Muscle layer of duodenum (tissue), 2 donors: ENCODE results near the gene FAM229B.
"Not testable (repeated sequence)": the region's sequence is repeated elsewhere in the genome, so short reads cannot be mapped to it uniquely, and the experiment has no call there.

Source experiments
- H3K27ac ChIP-seq: one replicate; pipeline ENCODE4 v1.7.0; 2013; ENCODE audit warnings: mild to moderate bottlenecking, low read length
- H3K27me3 ChIP-seq: one replicate; pipeline ENCODE4 v1.7.0; 2013; ENCODE audit warnings: low read depth, mild to moderate bottlenecking, control low read depth, low read length
- H3K36me3 ChIP-seq, 2 donors: one replicate each; pipeline ENCODE4 v1.7.0; 2013; ENCODE audit warnings: low read length in 2 of 2, control low read depth in 1 of 2, mild to moderate bottlenecking in 1 of 2; ENCODE audit not compliant: insufficient read depth in 2 of 2, control insufficient read depth in 1 of 2
- H3K4me1 ChIP-seq, 2 donors: one replicate each; pipeline ENCODE4 v1.7.0; 2013; ENCODE audit warnings: low read length in 2 of 2, mild to moderate bottlenecking in 2 of 2, control low read depth in 1 of 2, moderate library complexity in 1 of 2; ENCODE audit not compliant: insufficient read depth in 2 of 2, control insufficient read depth in 1 of 2
- H3K4me3 ChIP-seq, 2 donors: one replicate each; pipeline ENCODE4 v1.7.0; 2013; ENCODE audit warnings: low read length in 2 of 2, low read depth in 1 of 2, mild to moderate bottlenecking in 1 of 2
- H3K9me3 ChIP-seq, 2 donors: one replicate each; pipeline ENCODE4 v1.7.0; 2013; ENCODE audit warnings: low read length in 2 of 2, control low read depth in 1 of 2, mild to moderate bottlenecking in 1 of 2; ENCODE audit not compliant: control insufficient read depth in 1 of 2
- donor health status: healthy.

The FAM229B gene

DNA sequence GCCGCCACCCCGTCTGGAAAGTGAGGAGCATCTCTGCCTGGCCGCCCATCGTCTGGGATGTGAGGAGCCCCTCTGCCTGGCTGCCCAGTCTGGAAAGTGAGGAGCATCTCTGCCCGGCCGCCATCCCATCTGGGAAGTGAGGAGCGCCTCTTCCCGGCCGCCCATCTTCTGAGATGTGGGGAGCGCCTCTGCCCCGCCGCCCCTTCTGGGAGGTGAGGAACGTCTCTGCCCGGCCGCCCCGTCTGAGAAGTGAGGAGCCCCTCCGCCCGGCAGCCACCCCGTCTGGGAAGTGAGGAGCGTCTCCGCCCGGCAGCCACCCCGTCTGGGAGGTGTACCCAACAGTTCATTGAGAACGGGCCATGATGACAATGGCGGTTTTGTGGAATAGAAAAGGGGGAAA lies 39.9 kb upstream of the FAM229B start:
- not testable (repeated sequence) for H3K9me3 ChIP-seq, H3K27ac ChIP-seq, H3K36me3 ChIP-seq, H3K27me3 ChIP-seq, H3K4me3 ChIP-seq
- H3K4me1 ChIP-seq, result peaks cover 0 to 24% of the 10 kb centered on the region in 2 donors

DNA sequence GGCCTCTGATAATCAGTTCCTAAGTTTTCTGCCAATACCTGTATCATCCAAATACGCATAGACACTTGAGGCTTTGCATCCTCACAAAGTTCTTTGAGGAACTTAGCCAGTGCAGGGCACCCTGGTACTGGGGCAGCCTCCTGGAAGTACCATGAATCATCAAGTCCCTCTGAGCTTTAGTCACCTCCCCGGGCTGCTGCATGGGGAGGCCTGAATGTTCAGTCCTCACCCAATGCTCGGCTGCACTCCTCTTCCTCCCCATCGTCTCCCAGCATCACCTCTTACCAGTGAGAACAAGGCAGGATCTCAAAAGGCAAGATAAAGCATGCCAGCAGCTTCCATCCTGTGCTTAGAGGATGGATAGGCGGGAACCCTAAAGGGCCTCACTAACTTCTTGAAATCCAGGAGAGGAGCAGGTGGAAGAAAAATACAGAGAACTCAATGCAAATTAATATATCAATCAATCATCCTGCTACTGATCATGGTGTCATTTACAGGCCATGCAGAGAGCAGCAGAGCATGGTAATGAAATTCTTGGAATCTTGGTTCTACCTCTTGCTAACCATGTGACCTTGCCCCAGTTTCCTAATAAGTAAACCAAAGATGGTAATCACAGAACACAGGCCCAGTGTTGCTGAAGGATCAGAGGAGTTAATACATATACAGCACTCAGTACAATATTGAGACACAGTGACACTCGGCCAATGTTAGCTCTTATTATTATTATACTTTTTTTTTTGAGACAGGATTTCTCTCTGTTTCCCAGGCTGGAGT lies 38.2 kb upstream of the FAM229B start:
- Histone ChIP-seq H3K27ac (no peak overlapping the region), H3K36me3 (no peaks in the 10 kb centered on the region), H3K4me3 (no peak overlapping the region), H3K9me3 (no peaks in the 10 kb centered on the region), H3K27me3 (no peaks in the 10 kb centered on the region), H3K4me1 (peaks cover 0 to 14% of the 10 kb centered on the region in 2 donors)

DNA sequence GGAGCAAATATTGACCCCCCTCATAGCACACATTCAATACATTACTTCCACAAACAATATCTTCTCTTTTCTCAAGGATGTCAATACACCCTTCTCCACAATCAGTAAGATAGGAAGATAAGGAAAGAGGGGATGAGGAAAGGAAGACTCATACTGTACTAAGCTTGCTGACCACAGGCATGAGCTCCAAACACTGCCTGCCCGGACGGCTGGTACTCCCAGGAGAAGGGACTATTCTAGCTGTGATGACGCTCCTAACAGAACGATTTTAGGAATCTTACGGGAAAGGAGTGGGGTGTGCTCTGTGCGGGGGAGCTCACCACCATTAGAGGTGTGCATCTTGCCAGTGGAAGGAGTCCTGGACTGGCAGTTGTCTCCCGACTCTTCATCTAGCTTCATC lies 37.4 kb upstream of the FAM229B start:
- H3K36me3 ChIP-seq, result no peaks in the 10 kb centered on the region
- no peak overlapping the region for H3K4me3 ChIP-seq
- H3K9me3 ChIP-seq, result no peaks in the 10 kb centered on the region
- H3K4me1 ChIP-seq, result peaks cover 0 to 6% of the 10 kb centered on the region in 2 donors
- no peak overlapping the region for H3K27ac ChIP-seq
- no peaks in the 10 kb centered on the region for H3K27me3 ChIP-seq

DNA sequence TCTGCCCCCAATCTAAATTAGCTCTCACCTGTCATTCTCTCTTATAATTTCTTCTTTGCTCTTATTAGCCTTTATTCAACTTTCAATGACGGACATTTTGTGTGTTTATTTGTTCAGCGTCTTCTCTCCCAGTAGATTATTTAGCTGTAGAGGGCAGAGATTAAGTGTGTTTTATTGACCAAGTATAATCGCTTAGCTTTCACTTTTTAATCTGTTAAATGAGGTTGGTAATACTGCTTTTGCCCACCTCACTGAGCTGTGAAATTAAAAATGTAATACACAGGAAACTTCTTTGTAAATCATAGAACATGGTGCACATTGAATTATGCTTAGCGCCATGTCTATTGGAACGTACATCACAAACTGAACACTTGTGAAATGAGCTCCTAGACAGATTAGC lies 37.0 kb upstream of the FAM229B start:
- no peak overlapping the region for H3K4me3 ChIP-seq
- peaks cover 0 to 2% of the 10 kb centered on the region in 2 donors for H3K4me1 ChIP-seq
- no peaks in the 10 kb centered on the region for H3K9me3 ChIP-seq
- H3K27ac ChIP-seq, result no peak overlapping the region
- H3K27me3 ChIP-seq, result no peaks in the 10 kb centered on the region
- no peaks in the 10 kb centered on the region for H3K36me3 ChIP-seq

DNA sequence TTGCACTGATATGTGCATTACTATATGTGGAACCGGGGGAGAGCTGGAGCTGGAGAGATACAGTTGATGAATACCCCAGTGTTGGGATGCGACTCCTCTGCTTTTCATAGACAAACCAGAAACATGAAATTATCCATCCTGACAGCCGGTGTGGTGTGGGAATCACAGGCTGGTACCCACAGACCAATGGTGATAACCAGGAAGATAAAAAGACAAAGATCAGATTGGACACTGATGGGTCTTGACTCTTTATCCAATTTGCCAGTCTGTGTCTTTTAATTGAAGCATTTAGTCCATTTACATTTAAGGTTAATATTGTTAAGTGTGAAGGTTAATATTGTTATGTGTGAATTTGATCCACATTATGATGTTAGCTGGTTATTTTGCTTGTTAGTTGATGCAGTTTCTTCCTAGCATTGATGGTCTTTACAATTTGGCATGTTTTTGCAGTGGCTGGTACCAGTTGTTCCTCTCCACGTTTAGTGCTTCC lies 36.1 kb upstream of the FAM229B start:
- H3K9me3 ChIP-seq, H3K4me1 ChIP-seq, H3K4me3 ChIP-seq, H3K36me3 ChIP-seq, H3K27me3 ChIP-seq, H3K27ac ChIP-seq: not testable (repeated sequence)

DNA sequence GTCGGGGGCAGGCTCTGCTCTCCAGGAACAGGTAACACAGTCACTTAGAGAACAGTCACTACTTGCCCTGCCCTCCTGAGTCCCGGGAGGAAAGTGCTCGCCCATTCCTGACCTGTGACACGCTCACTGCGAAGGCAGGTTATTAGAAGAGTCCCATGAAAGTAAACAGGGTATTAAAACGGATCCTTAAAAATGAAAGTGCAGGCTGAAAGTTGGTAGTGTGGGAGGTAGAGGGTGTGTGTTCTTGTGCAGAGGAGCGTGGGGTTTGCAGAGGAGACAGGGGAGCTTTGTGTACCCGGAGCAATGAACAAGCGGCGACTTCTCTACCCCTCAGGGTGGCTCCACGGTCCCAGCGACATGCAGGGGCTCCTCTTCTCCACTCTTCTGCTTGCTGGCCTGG lies 33.4 kb upstream of the FAM229B start, which contains the start of gene CCN6:
Gene CCN6, plus strand, starts transcription at position 104 of the 400 bp plus-strand sequence. Its CDS starts 254 bp downstream, at position 358.
- Histone ChIP-seq H3K4me1 (no peaks in the 10 kb centered on the region), H3K9me3 (no peaks in the 10 kb centered on the region), H3K27ac (no peak within 1 kb of the TSS), H3K27me3 (no peaks in the 10 kb centered on the region), H3K4me3 (no peak within 1 kb of the TSS), H3K36me3 (no peaks in the 10 kb centered on the region)

DNA sequence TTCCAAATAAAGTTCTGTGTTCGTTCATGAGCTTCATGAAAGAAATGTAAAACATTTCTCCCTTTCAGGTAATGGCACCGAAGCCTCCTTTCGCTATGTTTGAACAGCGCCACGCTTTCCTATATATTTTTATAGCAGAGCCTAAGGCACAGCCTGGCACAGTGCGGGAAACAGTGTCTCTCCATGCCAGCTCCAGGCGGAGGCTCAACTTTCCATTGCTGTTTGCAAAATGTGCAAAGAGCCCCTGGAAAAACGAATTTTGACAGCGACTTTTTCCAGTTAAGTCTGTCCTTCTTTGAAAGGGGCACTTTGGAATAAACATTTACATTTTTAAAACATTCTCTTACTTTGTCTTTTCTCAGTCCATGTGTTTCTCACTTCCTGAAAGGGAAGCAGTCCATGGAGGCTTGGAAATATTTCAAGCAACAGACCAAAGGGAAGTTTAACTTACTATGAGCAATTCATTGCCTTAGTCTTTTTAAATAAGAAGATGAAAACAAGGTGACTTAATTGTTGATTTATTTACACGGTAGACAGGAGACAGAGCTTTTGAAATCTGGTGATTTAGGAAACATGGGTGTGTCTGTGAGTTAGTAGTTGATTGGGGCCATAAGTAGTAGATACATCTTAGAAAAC lies 32.7 kb upstream of the FAM229B start:
- Histone ChIP-seq H3K27ac (no peak overlapping the region), H3K9me3 (no peaks in the 10 kb centered on the region), H3K36me3 (no peaks in the 10 kb centered on the region), H3K4me1 (no peaks in the 10 kb centered on the region), H3K27me3 (no peaks in the 10 kb centered on the region), H3K4me3 (no peak overlapping the region)

DNA sequence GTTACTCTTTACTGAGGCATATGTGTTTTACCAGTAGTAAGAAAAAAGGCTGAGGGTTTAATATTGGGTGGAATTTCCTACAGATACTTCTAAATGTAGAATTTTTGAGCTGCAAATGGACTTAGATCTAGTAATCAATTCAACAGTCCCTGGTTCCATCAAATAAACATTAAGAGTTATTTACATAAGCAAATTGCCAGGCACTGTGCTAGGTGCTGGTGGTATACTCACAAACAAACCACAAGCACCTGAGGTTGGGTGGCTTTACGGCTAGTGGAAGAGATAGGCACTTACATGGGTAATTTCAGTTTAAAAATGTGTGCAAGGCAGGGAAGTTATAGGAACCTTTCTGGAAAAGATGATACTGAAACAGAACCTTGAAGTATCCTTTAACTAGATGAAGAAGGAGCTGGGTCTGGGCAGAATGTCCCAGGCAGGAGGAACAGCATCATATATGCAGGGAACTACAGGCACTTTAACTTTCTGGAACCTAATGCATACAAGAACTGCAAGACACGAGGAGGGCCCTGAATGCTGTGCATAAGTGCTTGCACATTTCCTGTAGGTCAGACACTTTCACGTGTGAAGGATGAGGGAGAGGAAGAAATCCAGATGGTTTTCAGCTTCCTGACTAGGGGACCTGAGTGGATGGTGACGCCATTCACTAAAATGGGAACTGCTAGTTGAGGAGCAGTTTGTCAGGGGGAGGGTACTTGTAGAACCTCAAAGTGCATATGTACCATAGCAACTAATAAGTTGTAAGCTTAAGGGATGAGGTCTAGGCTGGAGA lies 29.0 kb upstream of the FAM229B start:
- Histone ChIP-seq H3K27ac (no peak overlapping the region), H3K27me3 (no peaks in the 10 kb centered on the region), H3K36me3 (no peaks in the 10 kb centered on the region)

DNA sequence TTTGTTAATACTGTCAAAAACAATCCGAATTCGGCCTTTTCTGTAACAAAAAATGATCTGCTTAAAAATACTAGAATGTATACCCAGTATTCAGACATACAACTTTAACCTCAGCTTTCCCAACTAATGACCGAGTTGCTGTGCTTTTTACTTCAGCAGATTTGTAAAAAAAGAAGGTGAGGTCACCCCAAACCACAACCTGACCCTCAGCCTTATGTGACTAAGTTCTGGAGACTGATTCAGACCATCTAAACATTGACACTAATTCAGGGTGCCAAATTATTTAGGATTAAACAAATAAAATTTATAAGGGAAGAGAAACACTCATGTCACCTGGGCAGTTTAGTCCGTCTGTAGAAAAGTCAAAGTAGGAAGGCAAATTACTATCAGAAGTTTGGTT lies 25.8 kb upstream of the FAM229B start:
- Histone ChIP-seq H3K4me3 (no peak overlapping the region), H3K36me3 (no peaks in the 10 kb centered on the region), H3K4me1 (no peaks in the 10 kb centered on the region), H3K27me3 (no peaks in the 10 kb centered on the region), H3K27ac (no peak overlapping the region), H3K9me3 (no peaks in the 10 kb centered on the region)

More for the DNA sequence above, 29.0 kb upstream of the FAM229B start:
- no peaks in the 10 kb centered on the region for H3K4me1 ChIP-seq
- no peak overlapping the region for H3K4me3 ChIP-seq
- no peaks in the 10 kb centered on the region for H3K9me3 ChIP-seq

DNA sequence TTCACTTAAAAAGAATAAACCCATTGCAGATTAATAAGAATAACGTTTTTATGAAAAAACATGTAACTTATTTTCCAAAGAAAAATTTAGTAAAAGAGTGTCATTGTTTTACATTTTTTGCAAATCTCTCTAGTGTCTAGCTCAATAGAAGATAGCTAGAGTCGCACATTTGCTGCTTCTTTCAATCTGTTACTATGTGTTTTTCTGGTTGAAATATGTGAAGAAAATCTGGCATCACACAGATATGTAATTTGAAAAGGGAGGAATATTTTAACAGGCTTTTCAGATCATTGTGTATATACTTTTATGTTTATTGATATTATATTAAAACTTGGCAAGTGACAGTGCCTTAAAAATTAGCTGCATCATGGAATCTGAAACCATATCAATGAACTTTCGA lies 24.4 kb upstream of the FAM229B start:
- Histone ChIP-seq H3K36me3 (no peaks in the 10 kb centered on the region), H3K9me3 (no peaks in the 10 kb centered on the region), H3K4me3 (no peak overlapping the region), H3K27ac (no peak overlapping the region), H3K4me1 (no peaks in the 10 kb centered on the region), H3K27me3 (no peaks in the 10 kb centered on the region)

DNA sequence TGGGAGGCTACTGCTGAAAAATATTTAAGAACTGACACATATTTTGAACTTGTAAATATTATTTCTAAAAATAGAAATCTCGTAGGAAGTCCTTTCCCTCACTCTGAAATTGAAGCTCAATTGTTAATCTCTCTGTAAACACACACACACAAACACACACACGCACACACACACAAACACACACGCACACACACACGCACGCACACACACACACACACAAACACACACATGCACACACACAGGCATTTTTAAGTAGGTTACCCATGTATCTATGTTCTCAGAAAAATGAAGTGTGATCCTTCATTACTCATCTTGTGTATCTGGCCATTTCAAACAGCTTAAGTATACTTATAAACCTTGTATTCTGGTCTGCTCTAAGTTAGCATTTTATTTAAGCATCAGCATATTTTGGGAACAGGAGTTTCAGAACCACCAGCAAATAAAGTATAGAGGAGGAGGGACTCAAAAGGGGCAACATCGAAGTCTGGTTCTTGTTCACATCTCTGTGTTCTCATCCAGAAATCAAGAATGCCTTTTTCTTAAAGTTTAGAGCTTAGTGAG lies 21.9 kb upstream of the FAM229B start:
- H3K36me3 ChIP-seq, result peaks cover 3 to 8% of the 10 kb centered on the region in 2 donors
- H3K4me3 ChIP-seq, result no peak overlapping the region
- H3K9me3 ChIP-seq, result no peaks in the 10 kb centered on the region
- H3K27ac ChIP-seq, result no peak overlapping the region
- no peaks in the 10 kb centered on the region for H3K4me1 ChIP-seq
- no peaks in the 10 kb centered on the region for H3K27me3 ChIP-seq
